ENCODE data around the gene ASAP2.
"Not testable (repeated sequence)": the region's sequence is repeated elsewhere in the genome, so short reads cannot be mapped to it uniquely, and the experiment has no call there.

ASAP2 gene

DNA sequence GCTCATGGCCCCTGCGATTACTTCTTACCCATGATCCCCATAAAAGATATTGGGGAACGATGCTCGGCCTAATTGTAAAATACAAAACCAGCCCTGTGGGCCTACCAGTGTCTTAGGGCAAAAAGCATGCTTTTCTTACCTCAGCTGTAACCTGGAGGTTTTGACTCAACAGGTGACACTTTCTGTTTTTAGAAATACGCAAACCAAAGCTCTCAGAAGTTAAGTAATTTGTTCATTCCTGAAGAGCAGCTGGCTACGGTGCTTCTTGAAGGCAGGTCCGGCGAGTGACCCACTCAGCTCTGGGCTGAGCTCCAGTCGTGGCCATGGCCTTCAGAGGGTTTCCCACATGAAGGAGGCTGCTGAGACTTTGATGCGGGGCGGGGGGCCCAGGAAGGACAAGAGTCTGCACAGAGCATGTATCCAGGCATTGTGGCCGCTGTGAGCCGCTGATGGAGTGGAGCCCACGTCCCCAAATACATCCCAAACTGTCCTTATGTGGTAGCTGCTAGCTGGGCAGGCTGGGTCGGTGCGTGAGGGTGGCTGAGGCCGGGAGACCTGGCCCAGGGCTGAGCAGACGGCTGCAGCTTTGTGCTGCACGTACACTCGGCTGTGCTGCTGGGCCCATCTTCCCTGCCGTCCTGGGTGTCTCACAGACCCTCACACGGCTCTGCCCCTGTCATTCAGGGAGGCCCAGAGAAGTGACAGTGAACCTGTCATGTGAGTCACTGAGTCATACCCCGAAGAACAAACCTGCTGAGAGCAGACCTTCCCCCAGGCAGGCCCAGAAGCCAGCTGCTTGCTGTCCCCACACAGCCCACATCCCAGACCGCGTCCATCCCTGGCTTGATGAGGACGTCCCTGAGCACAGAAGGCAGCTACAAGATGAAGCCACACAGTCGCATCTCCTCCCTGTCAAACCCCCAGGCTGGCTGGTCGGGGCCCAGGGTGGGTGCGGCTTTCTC lies 182.6 kb downstream of the ASAP2 start:
- no peak for FAIRE-seq

DNA sequence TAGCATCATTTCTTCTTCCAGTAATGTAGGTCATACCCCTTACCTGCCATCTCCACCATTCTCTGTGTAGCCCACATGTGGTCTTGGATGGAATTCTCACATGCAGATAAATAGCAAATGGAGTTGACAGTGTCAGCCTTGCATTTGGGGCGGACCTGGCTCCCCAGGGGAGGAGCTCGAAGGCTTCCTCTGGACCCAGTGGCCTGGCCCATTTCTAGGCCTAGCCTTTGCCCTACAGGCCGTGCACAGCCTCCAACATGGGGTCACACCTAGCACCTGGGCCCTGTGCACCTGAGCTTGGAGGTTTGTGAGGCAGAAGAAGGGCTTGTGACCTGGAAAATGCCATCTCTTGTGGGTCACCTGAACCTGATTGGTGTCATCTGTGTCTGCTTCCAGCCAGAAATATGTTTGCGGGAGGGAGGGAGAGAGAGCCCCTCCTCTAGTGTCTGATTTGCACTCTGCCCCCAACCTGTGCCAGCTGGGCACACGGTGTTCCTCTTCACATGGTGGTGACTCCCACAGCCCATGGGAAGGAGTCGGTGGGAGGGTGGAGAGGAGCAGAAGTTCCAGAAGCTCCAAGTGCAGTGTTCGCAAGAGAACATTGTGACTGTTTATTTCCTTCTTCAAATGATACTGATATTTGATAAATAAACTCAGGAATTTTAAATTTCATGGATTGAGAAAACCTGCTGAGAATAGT lies 183.7 kb downstream of the ASAP2 start:
- FAIRE-seq, result no peak

DNA sequence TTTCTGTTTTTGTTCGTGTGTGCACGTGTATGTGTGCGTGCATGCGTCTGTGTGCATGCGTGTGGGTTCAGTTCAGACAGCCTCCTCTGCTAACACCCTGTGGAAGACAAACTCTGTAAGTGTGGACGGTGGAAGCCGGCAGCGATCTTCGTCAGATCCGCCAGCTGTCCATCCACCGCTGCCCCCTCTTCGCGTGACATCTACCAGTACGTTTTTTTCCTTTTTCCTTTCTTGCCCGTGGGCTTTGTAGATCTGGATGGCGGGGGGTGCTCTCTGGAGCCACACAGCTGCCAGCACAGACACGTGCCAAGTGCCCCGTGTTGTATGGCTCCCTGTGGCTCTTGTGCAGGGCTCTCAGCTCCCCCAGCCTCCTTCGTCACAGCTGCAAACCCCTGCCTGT lies 184.4 kb downstream of the ASAP2 start:
- no peak for FAIRE-seq

GRCh38 chr2:9391961-9392720 lies 185.5 kb downstream of the ASAP2 start:
- no peak for FAIRE-seq

- FAIRE-seq, result no peak
Observed at GRCh38 chr2:9392898-9393765, 186.5 kb downstream of the ASAP2 start.

DNA sequence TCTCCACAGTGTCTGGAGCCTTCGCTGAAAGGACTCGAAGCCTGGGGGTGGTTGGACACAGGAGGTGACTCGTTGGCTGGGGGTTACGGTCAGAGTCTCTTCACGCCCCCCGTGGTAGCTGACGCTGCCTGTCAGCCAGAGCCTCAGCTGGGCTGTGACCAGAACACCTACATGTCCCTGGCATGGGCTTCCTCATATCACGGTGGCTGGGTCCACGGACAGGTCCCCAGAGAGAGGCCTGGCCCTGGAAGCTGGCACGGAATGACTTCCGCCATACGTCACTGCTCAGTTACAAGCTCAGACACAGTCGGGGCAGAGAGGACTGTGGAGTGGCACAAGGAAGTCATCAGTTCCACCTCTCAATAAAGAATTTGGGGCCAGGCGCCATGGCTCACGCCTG lies 188.2 kb downstream of the ASAP2 start:
- FAIRE-seq, result no peak

- FAIRE-seq, result no peak
Observed at GRCh38 chr2:9397201-9397600, 190.6 kb downstream of the ASAP2 start.

GRCh38 chr2:9398251-9398650 lies 191.6 kb downstream of the ASAP2 start:
- FAIRE-seq, result not testable (repeated sequence)

GRCh38 chr2:9398881-9399780 lies 192.5 kb downstream of the ASAP2 start:
- peak; percentile 88 for FAIRE-seq

GRCh38 chr2:9400268-9401058 lies 193.9 kb downstream of the ASAP2 start:
- no peak for FAIRE-seq

DNA sequence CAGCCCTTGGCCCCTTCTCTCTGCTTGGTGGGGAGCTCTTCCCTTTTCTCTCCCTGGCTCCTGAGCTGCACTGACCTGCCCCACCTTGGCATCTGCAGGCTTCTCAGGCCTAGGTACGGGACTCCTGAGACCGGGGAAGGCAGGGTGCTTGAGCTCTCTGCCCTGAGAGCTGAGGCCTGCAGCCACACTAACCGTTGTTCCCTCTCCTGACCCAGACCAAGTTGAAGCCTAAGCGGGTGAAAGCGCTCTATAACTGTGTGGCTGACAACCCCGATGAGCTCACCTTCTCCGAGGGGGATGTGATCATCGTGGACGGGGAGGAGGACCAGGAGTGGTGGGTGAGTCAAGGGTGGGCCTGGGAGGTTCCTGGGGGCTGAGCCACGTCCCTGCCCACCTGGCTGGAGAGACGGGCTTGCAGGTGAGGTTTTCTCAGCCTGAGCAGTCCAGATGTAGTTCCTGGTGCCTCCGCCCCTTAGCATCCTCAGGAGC lies 194.5 kb downstream of the ASAP2 start:
- no peak for FAIRE-seq

- no peak for FAIRE-seq
Observed at GRCh38 chr2:9401646-9402371, 195.2 kb downstream of the ASAP2 start.

DNA sequence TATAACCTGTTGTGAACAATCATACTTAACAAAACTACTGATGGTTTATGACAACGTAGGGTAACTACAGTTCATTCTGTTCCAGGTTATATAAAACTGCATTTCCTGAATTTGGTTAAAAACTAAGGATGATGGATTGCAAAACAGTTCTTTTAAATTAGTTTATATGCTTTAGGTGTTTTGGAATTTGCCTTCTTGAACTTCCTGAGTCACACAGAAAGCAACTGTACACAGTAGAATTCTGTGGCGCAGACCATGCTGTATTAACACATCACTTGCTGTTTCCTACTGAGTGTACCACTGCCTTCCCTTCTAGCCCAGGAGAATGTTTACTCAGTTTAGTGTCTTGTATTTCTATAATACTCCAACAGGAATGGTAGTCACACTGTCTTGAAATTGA lies 197.3 kb downstream of the ASAP2 start:
- no peak for FAIRE-seq

GRCh38 chr2:9404451-9404850 lies 197.8 kb downstream of the ASAP2 start:
- FAIRE-seq, result no peak

DNA sequence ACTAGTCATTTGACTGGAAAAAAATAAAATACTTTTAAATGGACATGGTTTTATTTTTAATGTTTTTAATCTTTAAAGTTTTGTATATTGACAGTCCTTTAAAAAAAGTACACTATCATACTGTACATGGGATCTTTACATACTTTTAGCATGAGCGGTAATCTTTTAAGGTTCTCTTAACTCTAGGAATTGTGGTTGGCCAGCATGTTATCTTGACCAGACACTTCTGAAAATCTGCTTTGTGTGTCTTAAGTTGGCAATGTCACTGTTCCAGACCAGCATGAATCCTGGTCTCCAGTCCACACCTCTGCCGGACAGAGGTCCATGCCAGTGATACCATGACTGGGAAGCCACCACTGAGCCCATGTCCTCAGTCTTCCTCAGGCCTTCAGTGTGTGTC lies 199.0 kb downstream of the ASAP2 start:
- FAIRE-seq, result no peak

DNA sequence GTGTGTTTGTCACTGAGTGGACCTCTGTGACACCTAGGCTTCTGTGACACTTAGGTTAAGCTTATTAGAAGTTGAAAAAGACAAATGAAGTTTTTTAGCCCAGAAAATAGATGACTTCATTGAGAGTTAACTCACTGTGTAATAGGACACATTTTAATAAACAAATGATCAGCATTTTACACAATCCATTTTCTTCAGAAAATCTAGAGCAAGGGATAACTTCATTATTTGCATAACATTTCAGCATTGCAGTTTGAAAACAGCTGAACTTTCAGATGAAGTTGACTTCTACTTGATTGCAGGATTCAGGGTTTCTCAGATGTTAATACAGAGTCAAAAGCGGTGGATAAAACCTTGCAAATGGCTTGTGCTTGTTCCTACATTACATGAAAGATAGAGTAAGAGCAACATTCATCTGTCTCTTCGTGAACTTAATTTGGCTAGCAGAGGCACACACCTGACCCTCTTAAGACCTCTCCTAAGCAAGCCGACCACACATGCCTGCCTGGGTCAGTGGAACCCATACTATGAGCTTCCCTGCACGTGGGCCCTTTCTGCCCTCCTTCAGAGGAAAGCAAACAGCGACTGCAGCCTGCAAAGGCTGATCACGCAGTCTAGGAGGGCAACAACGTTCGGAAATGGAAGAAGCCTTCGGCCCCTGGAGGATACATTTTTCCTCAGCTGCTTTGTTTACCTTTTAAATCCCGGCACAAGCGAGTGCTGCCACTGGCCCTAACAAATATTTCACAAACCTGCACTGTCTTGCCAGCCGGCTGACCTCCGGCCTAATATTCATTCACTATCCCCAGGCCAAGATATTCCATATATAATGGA lies 200.1 kb downstream of the ASAP2 start:
- no peak for FAIRE-seq

DNA sequence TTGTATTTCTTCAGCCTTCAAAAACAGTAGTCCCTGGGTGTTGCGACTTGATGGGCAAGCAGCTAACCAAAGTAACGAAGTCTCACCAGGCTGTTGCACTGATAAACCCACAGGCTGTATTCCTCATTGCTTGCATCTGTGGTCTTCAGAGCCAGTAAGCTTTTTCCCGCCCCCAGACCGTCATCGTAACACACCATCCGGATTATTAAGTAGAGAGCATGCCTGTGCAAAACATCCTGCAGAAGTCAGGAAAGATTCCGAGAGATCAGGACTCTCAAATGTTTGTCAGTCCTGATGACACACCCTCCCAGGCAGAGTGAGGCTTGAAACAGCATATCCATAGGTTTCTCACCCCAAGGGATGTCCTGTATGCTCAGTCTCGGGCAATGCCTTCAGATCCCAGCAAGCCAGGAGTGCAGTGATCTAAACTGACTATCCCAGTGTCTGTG lies 200.8 kb downstream of the ASAP2 start:
- FAIRE-seq, result no peak

DNA sequence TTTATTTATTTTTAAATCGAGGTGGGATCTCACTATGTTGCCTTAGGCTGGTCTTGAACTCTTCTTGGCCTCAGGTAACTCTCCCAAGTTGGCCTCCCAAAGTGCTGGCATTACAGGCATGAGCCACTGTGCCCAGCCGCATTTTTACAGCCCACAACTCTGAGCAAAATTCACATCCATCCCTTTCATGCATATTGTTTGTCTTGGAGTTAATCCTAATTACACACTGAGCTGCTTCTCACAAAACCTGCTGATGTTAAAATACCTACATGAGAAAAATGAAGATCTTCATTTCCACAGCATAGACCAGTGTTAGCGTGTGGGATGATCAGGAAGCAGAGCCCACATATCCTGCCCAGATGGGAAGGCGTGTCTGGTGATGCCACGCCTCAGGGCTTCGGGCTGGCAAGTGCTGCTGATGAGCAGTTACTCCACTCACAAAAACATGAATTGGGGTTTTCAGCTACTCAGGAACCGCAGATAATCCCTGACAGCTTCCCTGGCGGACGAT lies 202.1 kb downstream of the ASAP2 start:
- FAIRE-seq, result no peak
